ENCODE data around the gene COL6A2.
"Not testable (repeated sequence)": the region's sequence is repeated elsewhere in the genome, so short reads cannot be mapped to it uniquely, and the experiment has no call there.

Gene COL6A2

GRCh38 chr21:46136739-46137349 lies 38.9 kb downstream of the COL6A2 start:
- Histone ChIP-seq H3K27ac (no peak overlapping the region), H3K4me3 (no peak overlapping the region)
- no peak for TF ChIP-seq CTCF (IDR thresholded peaks at IDR 0.05)
- DNase-seq (ENCODE audit: low spot score): no peak

- H3K27ac ChIP-seq: no peak overlapping the region
- no peak overlapping the region for H3K4me3 ChIP-seq
- no peak for TF ChIP-seq CTCF (IDR thresholded peaks at IDR 0.05)
- no peak for DNase-seq (ENCODE audit: low spot score)
These were observed 40.0 kb downstream of the COL6A2 start for GRCh38 chr21:46137908-46138307.

GRCh38 chr21:46138383-46138970 lies 40.6 kb downstream of the COL6A2 start:
- Histone ChIP-seq H3K4me3 (no peak overlapping the region), H3K27ac (no peak overlapping the region)
- TF ChIP-seq CTCF (IDR thresholded peaks at IDR 0.05): no peak
- no peak for DNase-seq (ENCODE audit: low spot score)

GRCh38 chr21:46139686-46140085 lies 41.8 kb downstream of the COL6A2 start:
- H3K27ac ChIP-seq: no peak overlapping the region
- DNase-seq (ENCODE audit: low spot score): no peak
- no peak overlapping the region for H3K4me3 ChIP-seq
- no peak for TF ChIP-seq CTCF (IDR thresholded peaks at IDR 0.05)

- not testable (repeated sequence) for H3K4me3 ChIP-seq; H3K27ac ChIP-seq; DNase-seq (ENCODE audit: low spot score)
These were observed 42.6 kb downstream of the COL6A2 start for GRCh38 chr21:46140352-46141003.

- DNase-seq (ENCODE audit: low spot score): no peak
- no peak overlapping the region for H3K27ac ChIP-seq
- no peak for TF ChIP-seq CTCF (IDR thresholded peaks at IDR 0.05)
These were observed 44.1 kb downstream of the COL6A2 start for GRCh38 chr21:46141767-46142581.

More at GRCh38 chr21:46141767-46142581, 44.1 kb downstream of the COL6A2 start:
- H3K4me3 ChIP-seq: no peak overlapping the region

All from coronary artery (tissue), 2 donors.